Panc1 (cell line): ENCODE data around the gene LGALS1. TPM values are rescaled to one million over a fixed set of nuclear protein-coding genes. Genes with fewer than 3 reads are reported as not detected.

Experiments
- ATAC-seq: fragments of 200-7000 bp; cut with Tn5 transposase; 2 replicates; pipeline ENCODE4 v1.9.1; 2020; ENCODE audit warnings: mild to moderate bottlenecking, moderate library complexity
- BruUV-seq: library from RNA; stranded (reverse); fragments of 400-500 nt; replicated peaks from 2 replicates; lab custom pipeline; 2021; lab: Mats Ljungman, UMichigan
- CTCF ChIA-PET: fragments of 300-600 bp; sonication (Branson Sonifier 250); formaldehyde crosslinking; loops from one replicate; lab custom pipeline; 2022; ENCODE audit warnings: antibody characterized with exemption; lab: Charles Lee
- POLR2A ChIA-PET: fragments of 300-600 bp; sonication (Branson Sonifier 250); formaldehyde crosslinking; loops from one replicate; lab custom pipeline; 2022; ENCODE audit warnings: antibody characterized with exemption; lab: Charles Lee
- DNase-seq: peaks from one replicate; pipeline ENCODE4 v3.0.0-alpha.2; 2010; ENCODE audit warnings: low read depth, low spot score
- H3K27ac ChIP-seq: 2 replicates; pipeline ENCODE4 v1.5.1; 2011; ENCODE audit warnings: mild to moderate bottlenecking, low read length, inconsistent platforms
- H3K27me3 ChIP-seq: fragments of 200-500 bp; sonication (Bioruptor generic); 2 replicates; pipeline ENCODE4 v1.6.0; 2014; ENCODE audit warnings: low read length, inconsistent platforms; ENCODE audit not compliant: control insufficient read depth, insufficient read depth
- H3K36me3 ChIP-seq: fragments of 200-500 bp; sonication (Bioruptor generic); 2 replicates; pipeline ENCODE4 v1.5.1; 2014; ENCODE audit warnings: inconsistent platforms, mild to moderate bottlenecking, low read length, moderate library complexity; ENCODE audit not compliant: control insufficient read depth, insufficient read depth
- H3K4me1 ChIP-seq: 2 replicates; pipeline ENCODE4 v1.5.1; 2011; ENCODE audit warnings: inconsistent platforms, mild to moderate bottlenecking, low read length, moderate library complexity; ENCODE audit not compliant: control insufficient read depth, insufficient read depth
- H3K4me3 ChIP-seq, 2 experiments: 2 replicates each; pipeline ENCODE4 v1.5.1; 2011 to 2012; ENCODE audit warnings: low read depth in 2 of 2, low read length in 2 of 2, mild to moderate bottlenecking in 2 of 2, inconsistent platforms in 1 of 2, moderate library complexity in 1 of 2
- H3K9me3 ChIP-seq: fragments of 200-500 bp; sonication (Bioruptor generic); 2 replicates; pipeline ENCODE4 v1.5.1; 2014; ENCODE audit warnings: low read depth, mild to moderate bottlenecking, inconsistent platforms, low read length, moderate library complexity; ENCODE audit not compliant: control insufficient read depth, insufficient read depth
- CTCF ChIP-seq: fragments of 450-650 bp; IDR thresholded peaks from 2 replicates; pipeline ENCODE4 v1.5.1; 2017; ENCODE audit warnings: mild to moderate bottlenecking
- POLR2AphosphoS5 ChIP-seq: IDR thresholded peaks from 2 replicates; pipeline ENCODE4 v1.6.1; 2012; ENCODE audit warnings: mild to moderate bottlenecking, low read depth, low read length, moderate library complexity
- REST ChIP-seq, 2 experiments: IDR thresholded peaks; 2 replicates each; pipeline ENCODE4 v1.6.1; 2011 to 2012; ENCODE audit warnings: low read depth in 2 of 2, control low read depth in 1 of 2, low read length in 1 of 2, mild to moderate bottlenecking in 1 of 2, moderate library complexity in 1 of 2; ENCODE audit not compliant: insufficient read depth in 1 of 2
- SIN3A ChIP-seq: IDR thresholded peaks from 2 replicates; pipeline ENCODE4 v1.6.1; 2012; ENCODE audit warnings: low read depth, mild to moderate bottlenecking, low read length, moderate library complexity, borderline replicate concordance; ENCODE audit not compliant: insufficient read depth
- TCF7L2 ChIP-seq: IDR thresholded peaks from 2 replicates; pipeline ENCODE4 v1.6.1; 2011; ENCODE audit warnings: mild to moderate bottlenecking, low read depth, low read length, inconsistent platforms
- in situ Hi-C: cut with HindIII; loops from 2 replicates; pipeline ENCODE4 v1.10.0; 2016; ENCODE audit warnings: low sequenced_read_pairs, low pct_unique_long_range_greater_than_20kb
- intact Hi-C: fragments of 100-400 bp; cut with micrococcal nuclease; formaldehyde crosslinking; loops from one replicate; pipeline ENCODE4 v1.10.0; 2022; ENCODE audit not compliant: unreplicated experiment
- total RNA-seq: library from RNA; stranded (reverse); gene quantifications from one replicate; pipeline ENCODE4 v1.2.1, GENCODE V29; 2021; ENCODE audit not compliant: unreplicated experiment

LGALS1 gene
- total RNA-seq, 1 experiment from 2014 or later: 1,518 TPM

GRCh38 chr22:37708580-37709444, 33.4 kb downstream of the LGALS1 start:
- Histone ChIP-seq H3K27me3 (no peaks in the 10 kb centered on the region), H3K4me3 (no peak overlapping the region), H3K4me1 (no peaks in the 10 kb centered on the region), H3K27ac (no peak overlapping the region), H3K36me3 (no peaks in the 10 kb centered on the region), H3K9me3 (no peaks in the 10 kb centered on the region)
- BruUV-seq: no TSS peak
- in situ Hi-C loops: no loop called here
- intact Hi-C loops: no loop called here
- TF ChIP-seq POLR2AphosphoS5 (no peak), SIN3A (no peak), REST (IDR thresholded peaks at IDR 0.05; ENCODE audit: insufficient read depth in 1 of 2, low read depth in 2 of 2, low read length in 1 of 2) (no peak), CTCF (no peak), TCF7L2 (no peak)
- POLR2A ChIA-PET: no interaction called here
- no peak for DNase-seq
- ATAC-seq: no peak
- CTCF ChIA-PET: no interaction called here

- DNase-seq (no peak), ATAC-seq (no peak)
- Histone ChIP-seq H3K36me3 (no peaks in the 10 kb centered on the region), H3K4me1 (no peaks in the 10 kb centered on the region), H3K27me3 (no peaks in the 10 kb centered on the region), H3K4me3 (no peak overlapping the region), H3K27ac (no peak overlapping the region), H3K9me3 (no peaks in the 10 kb centered on the region)
- TF ChIP-seq REST (IDR thresholded peaks at IDR 0.05; ENCODE audit: insufficient read depth in 1 of 2, low read depth in 2 of 2, low read length in 1 of 2) (no peak), POLR2AphosphoS5 (no peak), SIN3A (no peak), TCF7L2 (no peak), CTCF (no peak)
- POLR2A ChIA-PET: no interaction called here
- BruUV-seq: no TSS peak
- CTCF ChIA-PET: no interaction called here
- intact Hi-C loops: no loop called here
- in situ Hi-C loops: no loop called here
Measured at GRCh38 chr22:37709445-37709765, 34.0 kb downstream of the LGALS1 start.
